Stimulated activated CD8-positive, alpha-beta memory T cell treated with anti-CD3 and anti-CD28 coated beads, Interleukin-15, amount 100 ng/mL, for 24 hours (primary cell): ENCODE measurements around the gene LRRC8C.
"Not testable (repeated sequence)": the region's sequence is repeated elsewhere in the genome, so short reads cannot be mapped to it uniquely, and the experiment has no call there.

ENCODE experiments used
- DNase-seq: peaks from one replicate; pipeline ENCODE4 v3.0.0-alpha.2; 2020; ENCODE audit warnings: low read depth

The LRRC8C gene

DNA sequence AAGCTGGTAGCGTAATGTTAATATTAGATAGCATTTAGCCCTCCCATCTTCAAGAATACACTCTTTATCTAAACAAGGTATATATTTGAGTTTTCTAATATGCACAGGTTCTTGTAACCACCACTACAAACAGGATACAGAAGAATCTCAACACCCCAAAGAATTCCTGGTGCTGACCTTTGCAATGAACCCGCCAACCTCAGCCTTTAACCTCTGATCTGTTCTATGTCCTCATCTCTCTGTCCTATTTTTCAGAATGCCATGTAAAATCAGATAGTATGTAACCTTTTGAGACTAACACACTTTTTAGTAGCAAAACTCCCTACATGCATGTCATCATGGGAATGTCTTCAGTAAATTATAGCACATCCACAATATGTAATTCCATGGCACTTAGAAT lies 71.1 kb downstream of the LRRC8C start:
- DNase-seq = no peak

DNA sequence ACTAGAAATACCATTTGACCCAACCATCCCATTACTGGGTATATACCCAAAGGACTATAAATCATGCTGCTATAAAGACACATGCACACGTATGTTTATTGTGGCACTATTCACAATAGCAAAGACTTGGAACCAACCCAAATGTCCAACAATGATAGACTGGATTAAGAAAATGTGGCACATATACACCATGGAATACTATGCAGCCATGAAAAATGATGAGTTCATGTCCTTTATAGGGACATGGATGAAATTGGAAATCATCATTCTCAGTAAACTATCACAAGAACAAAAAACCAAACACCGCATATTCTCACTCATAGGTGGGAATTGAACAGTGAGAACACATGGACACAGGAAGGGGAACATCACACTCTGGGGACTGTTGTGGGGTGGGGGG lies 72.0 kb downstream of the LRRC8C start:
- DNase-seq = not testable (repeated sequence)

DNA sequence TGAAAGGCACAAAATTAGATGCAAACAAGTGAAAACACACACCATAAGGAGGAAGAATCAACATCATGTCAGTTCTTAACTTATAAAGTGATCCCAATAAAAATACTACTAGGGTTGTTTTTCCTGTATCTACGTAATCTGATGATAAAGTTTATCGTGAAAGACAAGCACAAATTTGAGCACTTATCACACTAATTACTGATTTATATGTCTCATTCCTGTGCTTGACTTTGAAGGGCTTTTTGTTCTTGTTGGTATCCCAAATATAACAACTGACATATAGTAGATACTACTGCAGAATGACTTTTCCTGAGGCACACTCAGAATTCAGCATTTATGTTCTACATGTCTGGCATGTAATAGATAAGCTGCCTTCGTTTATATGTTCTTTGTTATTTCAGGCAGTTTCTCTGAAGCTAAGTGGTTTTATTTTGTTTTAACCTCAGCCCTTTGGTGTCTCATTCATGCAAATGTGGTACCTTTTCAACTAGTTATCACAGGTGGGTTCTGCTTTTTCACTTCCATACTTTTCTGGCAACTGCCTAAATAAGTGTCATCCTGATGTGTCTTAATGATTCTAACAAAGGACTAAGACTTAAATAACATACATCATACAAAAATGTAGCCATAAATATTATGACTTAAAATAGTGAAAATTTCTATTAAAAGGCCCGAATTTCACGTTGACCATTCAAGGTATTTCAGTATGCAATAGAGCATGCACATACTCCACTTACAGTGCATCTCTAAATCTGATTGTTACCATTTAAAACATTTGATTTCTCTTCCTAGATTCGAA lies 73.2 kb downstream of the LRRC8C start:
- no peak for DNase-seq

DNA sequence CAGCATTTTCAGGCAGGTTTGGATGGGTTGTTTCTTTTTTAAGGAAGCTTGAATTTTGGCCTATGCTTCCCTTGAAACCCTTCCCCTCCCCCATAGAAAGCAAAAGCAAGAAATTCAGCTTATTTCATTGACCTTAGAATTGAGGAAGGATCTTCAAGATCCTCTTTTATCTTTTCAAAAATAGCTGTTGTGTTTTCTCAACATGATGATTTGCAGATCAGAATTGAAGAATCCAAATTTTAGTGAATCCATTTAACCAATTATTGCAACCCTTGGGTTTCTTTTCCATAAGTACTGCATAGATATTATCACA lies 73.7 kb downstream of the LRRC8C start:
- DNase-seq = no peak

DNA sequence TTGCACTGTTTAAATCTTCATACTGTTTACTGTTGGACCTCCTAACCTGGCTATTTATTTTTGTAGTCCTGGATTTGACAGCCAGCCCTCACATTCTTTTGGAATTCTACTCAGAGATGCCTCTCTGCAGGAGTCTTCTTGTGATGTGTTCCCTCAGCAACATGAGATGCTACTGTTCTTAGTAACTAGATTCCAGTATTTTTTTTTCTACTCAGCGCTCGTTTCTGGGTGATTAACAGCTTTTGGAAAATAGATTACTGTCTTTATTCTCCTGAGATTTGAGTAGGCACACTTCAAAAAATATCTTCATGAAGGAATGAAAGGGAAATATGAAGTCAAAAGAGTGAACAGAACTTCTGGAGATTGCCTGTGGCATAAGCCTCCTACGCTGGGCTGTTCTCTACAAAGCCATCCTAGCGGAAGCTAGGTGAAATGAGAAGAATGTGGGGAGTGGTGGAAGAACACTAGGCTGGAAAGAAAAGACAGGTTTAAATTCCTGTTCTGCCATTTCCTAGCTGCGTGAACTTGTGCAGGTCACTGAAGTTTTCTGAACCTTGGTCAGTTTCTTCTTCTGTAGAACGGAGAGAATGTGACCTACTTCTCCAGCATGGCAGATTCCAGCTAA lies 75.9 kb downstream of the LRRC8C start:
- DNase-seq = no peak

DNA sequence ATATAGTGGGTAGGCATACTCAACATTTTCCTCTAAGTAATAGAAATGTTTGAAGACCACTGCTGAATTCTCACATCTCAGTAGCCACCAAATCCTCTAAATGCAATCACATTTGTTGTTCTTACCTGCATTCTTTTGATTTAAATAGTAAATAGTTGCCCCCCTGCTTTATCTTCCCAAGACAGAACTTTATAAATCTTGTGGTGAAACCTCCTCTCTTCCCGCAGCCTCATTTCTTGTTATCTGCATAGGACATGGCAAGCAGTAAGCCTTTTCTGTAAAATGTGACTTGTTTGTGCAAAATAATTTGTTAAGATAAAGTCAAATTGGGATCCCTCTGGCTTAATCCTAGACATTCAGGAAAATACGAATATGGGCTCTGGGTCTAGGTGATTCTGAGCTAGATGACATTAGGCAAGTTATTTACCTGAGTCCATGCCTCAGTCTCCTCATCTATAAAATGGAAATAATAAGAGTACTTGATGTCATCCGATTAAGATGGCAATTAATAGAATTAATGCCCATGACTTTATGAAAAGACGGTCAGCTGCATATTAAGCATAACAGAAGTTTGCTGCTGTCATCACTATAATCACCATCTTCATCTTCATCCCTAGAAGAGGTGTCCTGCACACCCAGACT lies 77.7 kb downstream of the LRRC8C start:
- DNase-seq = no peak

- no peak for DNase-seq
These were observed 78.3 kb downstream of the LRRC8C start for GRCh38 chr1:89711140-89711778.

GRCh38 chr1:89712420-89712819 lies 79.5 kb downstream of the LRRC8C start:
- DNase-seq = no peak

- DNase-seq = no peak
These were observed 82.8 kb downstream of the LRRC8C start for GRCh38 chr1:89715677-89716076.

- no peak for DNase-seq
These were observed 86.8 kb downstream of the LRRC8C start for GRCh38 chr1:89719502-89720306.

- DNase-seq = no peak
These were observed 87.9 kb downstream of the LRRC8C start for GRCh38 chr1:89720839-89721238.

DNA sequence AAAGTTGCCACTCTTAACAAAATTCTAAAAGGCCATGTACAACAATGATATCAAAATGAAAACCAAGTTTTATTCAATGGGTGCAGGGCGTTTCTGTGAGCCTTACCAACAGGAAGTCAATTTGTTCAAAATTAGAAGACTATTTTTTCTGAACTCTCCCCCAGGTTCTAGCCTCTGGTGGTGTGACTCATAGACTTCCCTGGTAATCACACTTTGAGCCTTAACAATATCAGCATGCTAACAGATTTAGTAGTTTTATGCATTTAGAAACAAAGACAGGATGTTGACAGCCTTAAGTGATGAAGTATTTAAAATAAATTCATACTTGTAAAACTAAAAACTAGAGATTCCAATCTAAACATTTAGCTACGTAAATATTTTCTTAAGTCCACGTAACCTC lies 88.4 kb downstream of the LRRC8C start:
- no peak for DNase-seq

GRCh38 chr1:89723144-89723543 lies 90.2 kb downstream of the LRRC8C start:
- no peak for DNase-seq

GRCh38 chr1:89723863-89724262 lies 90.9 kb downstream of the LRRC8C start:
- no peak for DNase-seq

DNA sequence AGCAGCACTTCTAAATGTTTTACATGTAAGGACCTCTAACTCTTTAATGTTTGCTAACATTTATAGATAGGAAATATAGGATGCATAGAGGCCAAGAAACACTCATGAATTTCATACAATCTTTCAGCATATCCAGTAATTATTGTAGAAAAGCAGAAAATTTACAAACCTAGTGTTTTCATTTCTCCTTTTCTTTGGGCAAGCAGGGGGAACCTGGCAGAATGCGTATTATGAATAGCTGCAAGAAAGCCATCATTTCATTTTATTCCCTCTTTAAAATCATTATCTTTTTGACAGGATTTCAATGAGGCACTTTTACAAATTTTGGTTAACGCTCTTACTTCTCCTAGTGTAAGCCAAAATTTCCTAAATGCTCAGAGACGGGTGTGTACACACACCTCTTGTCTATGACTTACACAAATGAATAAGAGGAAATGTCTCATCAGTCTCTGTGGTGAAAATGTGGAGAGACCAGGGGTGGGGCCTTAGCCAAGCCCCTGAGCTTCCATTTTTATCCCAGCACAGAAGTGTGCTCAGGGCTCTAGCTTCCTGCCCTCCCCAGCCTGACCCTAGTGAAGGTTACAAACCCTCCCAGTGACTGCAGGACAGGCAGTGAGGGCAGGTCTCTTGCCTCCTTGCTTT lies 91.6 kb downstream of the LRRC8C start:
- no peak for DNase-seq

- DNase-seq = no peak
These were observed 92.1 kb downstream of the LRRC8C start for GRCh38 chr1:89725011-89725370.

DNA sequence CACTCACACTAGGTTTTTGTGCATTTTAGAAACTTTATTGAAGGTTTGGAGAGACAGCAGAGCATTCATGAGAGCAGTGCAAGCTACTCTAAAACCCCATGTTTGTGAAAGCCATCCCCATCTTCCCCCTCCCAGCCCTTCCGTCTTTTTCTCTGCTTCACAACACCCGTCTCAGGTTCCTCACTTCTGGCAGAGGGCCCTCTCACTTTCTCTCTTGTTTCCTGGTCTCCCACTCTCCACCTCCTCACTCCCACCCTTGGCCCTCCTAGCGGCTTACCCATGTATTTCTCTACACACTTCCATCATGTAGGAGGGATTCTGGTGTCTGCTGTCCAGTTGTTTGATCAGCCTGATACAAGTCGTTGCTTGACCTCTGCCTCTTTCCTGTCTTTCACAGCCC lies 92.7 kb downstream of the LRRC8C start:
- no peak for DNase-seq

- DNase-seq = no peak
These were observed 94.8 kb downstream of the LRRC8C start for GRCh38 chr1:89727517-89728312.

DNA sequence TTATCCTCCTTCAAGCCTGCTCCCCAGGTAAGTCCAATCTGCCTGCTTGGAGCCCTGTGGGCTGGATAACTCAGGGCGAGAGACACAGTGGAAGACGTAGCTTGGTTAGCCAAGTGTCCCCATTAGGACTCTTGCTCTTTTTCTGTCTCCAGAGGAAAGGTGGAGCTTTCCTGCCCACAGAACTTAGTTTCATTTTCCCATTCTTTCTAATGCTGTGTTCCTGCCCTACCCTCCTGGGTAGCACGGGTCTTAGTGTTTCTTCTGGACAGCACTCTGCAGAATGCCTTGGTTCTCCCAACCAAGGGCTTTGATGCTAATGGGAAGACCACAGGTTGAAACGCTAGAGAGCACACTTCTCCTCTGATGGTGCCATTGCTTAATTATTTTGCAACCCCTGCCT lies 95.5 kb downstream of the LRRC8C start:
- no peak for DNase-seq

- no peak for DNase-seq
These were observed 99.3 kb downstream of the LRRC8C start for GRCh38 chr1:89732206-89732605.

DNA sequence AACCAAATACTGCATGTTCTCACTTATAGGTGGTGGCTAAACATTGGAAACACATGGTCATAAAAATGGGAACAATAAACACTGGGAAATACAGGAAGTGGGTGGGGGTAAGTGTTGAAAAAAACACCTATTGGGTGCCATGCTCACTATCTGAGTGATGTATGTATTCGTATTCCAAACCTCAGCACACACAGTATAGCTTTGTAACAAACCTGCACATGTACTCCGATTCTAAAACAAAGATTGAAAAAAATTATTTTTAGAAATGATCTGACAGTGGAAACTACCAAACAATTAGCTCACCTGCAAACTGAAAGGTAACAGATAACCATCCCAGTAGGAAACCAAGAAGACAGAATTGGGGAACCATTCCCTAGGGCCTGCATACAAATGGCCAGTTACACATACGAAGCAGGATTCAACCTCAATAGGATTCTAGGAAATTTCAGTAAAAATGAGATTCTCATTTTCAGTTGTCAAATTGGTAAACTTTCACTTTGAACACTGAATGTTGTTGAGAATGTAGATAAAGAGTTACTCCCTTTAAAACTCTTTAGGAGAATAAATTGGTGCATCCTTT lies 99.8 kb downstream of the LRRC8C start:
- no peak for DNase-seq
